Nucleus accumbens (tissue), 56 donors: ENCODE results near the gene BCAR3.

Experiments used
- DNase-seq, 56 donors: peaks; one replicate each; lab custom pipeline; 2025; lab: John Stamatoyannopoulos, UW

The BCAR3 gene

DNA sequence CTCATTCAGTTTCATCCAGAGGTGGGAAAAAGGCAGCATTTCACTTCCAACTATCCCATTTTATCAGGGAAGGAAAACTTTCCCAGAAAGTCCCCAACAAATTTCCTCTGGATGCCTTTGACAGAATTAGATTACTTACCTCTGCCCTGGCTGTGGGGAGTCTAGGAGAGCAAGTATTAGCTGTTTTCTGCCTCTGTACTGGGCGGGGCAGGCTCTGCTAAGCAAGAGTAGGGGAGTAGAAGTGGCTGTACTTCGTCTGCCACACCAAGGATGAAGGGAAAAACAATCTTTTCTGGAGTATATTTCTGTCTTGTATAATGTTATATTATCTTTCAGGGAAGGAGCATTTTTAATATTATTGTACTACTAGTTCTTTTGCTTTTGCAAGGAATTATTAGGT lies 155.2 kb downstream of the BCAR3 start:
- DNase-seq, result no peak

DNA sequence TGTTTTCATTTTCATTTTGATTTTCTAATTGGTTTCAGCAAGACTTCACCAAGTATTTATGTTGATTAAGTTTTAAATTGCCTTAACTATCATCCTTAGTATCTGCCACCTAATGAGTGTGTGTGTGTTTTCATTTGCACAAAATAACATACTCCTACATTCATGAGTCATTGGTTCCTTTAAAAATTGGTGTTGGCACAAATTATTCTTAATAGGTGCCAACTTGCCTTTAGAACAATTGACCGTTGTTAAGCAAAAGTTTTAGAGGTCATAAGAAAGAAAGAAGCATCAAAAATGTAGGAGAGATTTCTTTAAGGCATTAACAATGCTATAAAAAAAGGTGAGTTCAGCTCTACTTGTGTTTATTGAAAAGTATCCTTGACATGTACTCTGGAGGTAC lies 156.2 kb downstream of the BCAR3 start:
- DNase-seq, result no peak

DNA sequence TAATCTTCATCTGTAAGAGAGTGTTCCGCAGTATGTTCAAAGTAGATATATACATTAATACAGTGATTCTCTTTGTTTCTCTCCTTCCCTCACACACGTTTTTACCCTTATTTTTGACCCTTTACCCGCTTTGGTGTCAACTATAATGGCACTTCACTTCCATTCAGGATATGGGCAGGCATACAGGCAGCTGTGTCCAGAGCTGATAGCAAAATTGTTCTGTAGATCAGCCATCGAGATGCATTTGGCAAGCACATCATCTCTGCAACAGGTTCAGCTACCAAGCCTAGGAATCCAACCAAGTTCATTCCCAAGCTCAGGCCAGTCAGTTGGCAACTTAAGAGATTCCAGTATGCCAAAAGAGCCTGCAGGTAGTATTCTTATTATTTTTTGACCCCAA lies 158.9 kb downstream of the BCAR3 start:
- no peak for DNase-seq

DNA sequence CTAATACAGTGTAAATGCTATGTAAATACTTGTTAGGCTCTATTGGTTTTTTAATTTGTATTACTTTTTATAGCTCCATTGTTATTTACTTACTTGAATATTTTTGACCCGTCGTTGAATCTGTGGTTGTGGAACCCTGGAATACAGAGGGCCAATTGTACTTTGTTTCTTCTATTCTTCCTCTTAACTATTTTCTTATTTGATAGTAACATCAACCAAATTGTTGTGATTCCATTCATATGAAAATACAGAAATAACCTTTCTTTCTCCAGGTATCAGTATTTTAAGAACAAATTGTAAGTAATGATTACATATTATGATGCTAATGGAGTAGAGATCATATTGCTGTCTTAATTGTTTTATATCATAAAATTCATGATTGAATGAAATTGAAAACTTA lies 160.0 kb downstream of the BCAR3 start:
- DNase-seq, result no peak

DNA sequence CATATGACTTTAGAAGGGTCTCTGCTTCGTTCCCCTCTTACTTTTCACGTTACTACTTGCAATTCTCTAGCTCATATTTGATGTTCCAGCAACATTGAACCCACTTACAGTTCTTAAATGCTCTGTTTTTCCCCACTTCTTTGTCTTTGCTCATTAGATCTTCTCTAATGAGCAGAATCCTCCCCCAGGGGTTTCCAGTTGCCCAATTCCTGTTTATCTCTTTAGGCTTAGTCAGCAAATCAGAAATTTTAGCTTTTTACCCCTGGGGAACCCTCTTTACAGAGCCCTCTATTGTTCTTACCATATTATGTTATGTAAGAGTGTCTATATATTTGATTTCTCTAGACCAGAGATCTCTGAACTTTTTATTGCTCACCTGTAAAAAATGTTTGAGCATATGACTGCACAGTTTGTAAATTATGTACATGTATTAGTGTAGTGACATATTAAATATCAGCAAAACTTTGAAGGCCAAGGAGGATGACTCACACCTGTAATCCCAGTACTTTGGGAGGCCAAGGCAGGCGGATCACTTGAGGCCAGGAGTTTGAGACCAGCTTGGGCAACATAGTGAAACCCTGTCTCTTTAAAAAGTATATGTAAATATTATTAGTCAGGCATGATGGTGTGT lies 162.3 kb downstream of the BCAR3 start:
- DNase-seq, result no peak

DNA sequence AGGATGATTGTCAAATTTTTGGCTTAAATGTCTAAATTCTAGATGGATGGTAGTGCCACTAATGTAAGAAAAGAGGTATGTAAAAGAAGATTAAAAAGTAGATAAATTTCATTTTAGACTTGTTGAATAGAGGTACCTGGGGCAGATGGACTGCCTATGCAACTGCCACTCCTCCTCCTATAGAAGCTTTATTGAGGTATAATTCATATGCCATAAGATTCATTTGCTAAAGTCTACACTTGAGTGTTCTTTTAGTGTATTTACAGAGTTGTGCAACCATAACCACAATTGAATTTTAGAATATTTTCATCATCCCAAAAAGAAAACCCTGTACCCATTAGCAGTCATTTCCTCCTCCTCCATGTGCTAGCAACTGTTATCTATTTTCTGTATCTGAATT lies 163.1 kb downstream of the BCAR3 start:
- no peak for DNase-seq

DNA sequence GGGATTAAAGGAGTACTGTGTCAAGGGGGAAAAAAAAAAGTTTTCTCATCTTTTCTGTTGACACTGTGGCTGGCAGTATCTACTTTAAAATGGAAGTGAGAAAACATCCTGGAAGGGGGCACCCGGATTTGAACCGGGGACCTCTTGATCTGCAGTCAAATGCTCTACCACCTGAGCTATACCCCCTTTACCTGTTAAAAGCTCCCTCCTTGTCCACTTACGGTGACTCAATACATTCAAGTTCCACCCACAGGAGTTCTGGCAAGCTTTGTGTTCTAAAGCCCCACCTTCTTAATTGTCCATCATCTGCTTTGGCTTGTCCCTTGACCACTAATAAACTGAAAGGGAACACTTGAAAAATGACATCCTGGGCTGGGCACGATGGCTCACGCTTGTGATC lies 165.5 kb downstream of the BCAR3 start:
- no peak for DNase-seq
